Spleen (tissue), 7 donors: Measurements from ENCODE around the gene ATP10A.

Experiments
- CTCF ChIP-seq, 11 experiments: fragments of 200-600 bp in 7 of 11; fragments of 450-650 bp in 4 of 11; sonication (generic) in 4 of 11; IDR thresholded peaks in 8 of 11; conservative IDR thresholded peaks in 3 of 11; 1 replicate in 7 of 11; 2 replicates in 4 of 11; pipeline versions ENCODE4 v1.4.0 to v1.8.0; 2016 to 2021; ENCODE audit warnings: antibody characterized with exemption in 11 of 11, inconsistent platforms in 4 of 11, mild to moderate bottlenecking in 1 of 11
- POLR2A ChIP-seq, 3 donors: fragments of 450-650 bp; IDR thresholded peaks; one replicate each; pipeline ENCODE4 v1.5.1; 2017; ENCODE audit warnings: antibody characterized with exemption in 3 of 3, mild to moderate bottlenecking in 1 of 3
- POLR2AphosphoS5 ChIP-seq, 3 donors: sonication (generic); formaldehyde crosslinking; IDR thresholded peaks; one replicate each; pipeline ENCODE4 v1.5.1; 2017; ENCODE audit warnings: antibody characterized with exemption in 3 of 3
- donor health status: DM: no; HTN: no; CAD: no; lungs with moderate emphysema.
- donor health status: DM: no; HTN: no; CAD: no.
- donor health status: DM: no; HTN: no; CAD: no.

GRCh38 chr15:25777037-25777436 is 86.1 kb downstream of the ATP10A start:
- TF ChIP-seq CTCF (IDR thresholded peaks at IDR 0.05 in 8 of 11, conservative IDR thresholded peaks at IDR 0.05 in 3 of 11) = no peak
- no peak for TF ChIP-seq POLR2AphosphoS5 (IDR thresholded peaks at IDR 0.05)
- no peak for TF ChIP-seq POLR2A (IDR thresholded peaks at IDR 0.05)
